HG02885 (cell line): Measurements from ENCODE around the gene CNDP2.
"Not testable (repeated sequence)": the region's sequence is repeated elsewhere in the genome, so short reads cannot be mapped to it uniquely, and the experiment has no call there.

Experiments used
- ATAC-seq: cut with Tn5 transposase; IDR thresholded peaks from one replicate; pipeline ENCODE4 v1.9.1; 2021; ENCODE audit warnings: mild to moderate bottlenecking; ENCODE audit not compliant: unreplicated experiment, poor library complexity

CNDP2 gene

GRCh38 chr18:74562131-74562730 is 66.1 kb downstream of the CNDP2 start:
- ATAC-seq = no peak

GRCh38 chr18:74562775-74563174 is 66.6 kb downstream of the CNDP2 start:
- no peak for ATAC-seq

GRCh38 chr18:74563999-74564398 is 67.8 kb downstream of the CNDP2 start:
- ATAC-seq = no peak

- ATAC-seq = not testable (repeated sequence)
Measured at GRCh38 chr18:74565164-74565563, 69.0 kb downstream of the CNDP2 start.

- ATAC-seq = not testable (repeated sequence)
Measured at GRCh38 chr18:74565993-74566392, 69.8 kb downstream of the CNDP2 start.

GRCh38 chr18:74567822-74568221 is 71.7 kb downstream of the CNDP2 start:
- no peak for ATAC-seq

- no peak for ATAC-seq
Measured at GRCh38 chr18:74569401-74569800, 73.2 kb downstream of the CNDP2 start.

GRCh38 chr18:74570266-74570665 is 74.1 kb downstream of the CNDP2 start:
- ATAC-seq = no peak

GRCh38 chr18:74571895-74572680 is 75.9 kb downstream of the CNDP2 start:
- ATAC-seq = no peak

GRCh38 chr18:74573053-74573452 is 76.9 kb downstream of the CNDP2 start:
- ATAC-seq = no peak
